B cell (primary cell): ENCODE results near the gene SHB. TPM values are rescaled to one million over a fixed set of nuclear protein-coding genes. Genes with fewer than 3 reads are reported as not detected.

ENCODE experiments used
- ATAC-seq: fragments of 200-7000 bp; cut with Tn5 transposase; one replicate; pipeline ENCODE4 v1.10.0; 2021; ENCODE audit warnings: low read depth, mild to moderate bottlenecking, moderate number of reproducible peaks, moderate library complexity
- CTCF ChIA-PET: fragments of 350-600 bp; sonication (Branson Sonifier 250); formaldehyde crosslinking; loops from one replicate; lab custom pipeline; 2021; ENCODE audit warnings: antibody characterized with exemption, inconsistent platforms; lab: Charles Lee
- POLR2A ChIA-PET: fragments of 350-600 bp; sonication (Branson Sonifier 250); formaldehyde crosslinking; loops from one replicate; lab custom pipeline; 2021; ENCODE audit warnings: antibody characterized with exemption; lab: Charles Lee
- DNase-seq: peaks from one replicate; pipeline ENCODE4 v3.0.0; 2013
- H2AFZ ChIP-seq: 2 replicates; pipeline ENCODE4 v1.6.1; 2012; ENCODE audit warnings: mild to moderate bottlenecking, low read depth, low read length; ENCODE audit not compliant: insufficient read depth, poor library complexity, severe bottlenecking
- H3K27ac ChIP-seq, 2 donors: 1 replicate in 1 of 2; 2 replicates in 1 of 2; pipeline ENCODE4 v1.5.1; 2012 to 2013; ENCODE audit warnings: low read length in 2 of 2, mild to moderate bottlenecking in 2 of 2, moderate library complexity in 1 of 2
- H3K27me3 ChIP-seq, 4 experiments: fragments of 200-600 bp in 1 of 4; sonication (generic) in 1 of 4; replicated peaks in 1 of 4; 1 replicate in 2 of 4; 2 replicates in 2 of 4; pipeline versions ENCODE4 v1.6.1 to v1.7.0; 2013 to 2016; ENCODE audit warnings: low read length in 3 of 4, mild to moderate bottlenecking in 2 of 4, mixed read lengths in 1 of 4, moderate library complexity in 1 of 4; ENCODE audit not compliant: insufficient read depth in 4 of 4, control insufficient read depth in 3 of 4; ENCODE audit errors: control extremely low read depth in 1 of 4
- H3K36me3 ChIP-seq, 2 experiments: replicated peaks in 1 of 2; 1 replicate in 1 of 2; 2 replicates in 1 of 2; pipeline versions ENCODE4 v1.6.1 to v1.7.1; 2013; ENCODE audit warnings: low read length in 1 of 2; ENCODE audit not compliant: insufficient read depth in 2 of 2, control insufficient read depth in 1 of 2; ENCODE audit errors: control extremely low read depth in 1 of 2, extremely low read depth in 1 of 2
- H3K4me1 ChIP-seq, 2 donors: fragments of 200-600 bp in 1 of 2; sonication (generic) in 1 of 2; 1 replicate in 1 of 2; 2 replicates in 1 of 2; pipeline versions ENCODE4 v1.5.1 to v1.6.1; 2013 to 2017; ENCODE audit warnings: low read length in 2 of 2; ENCODE audit not compliant: control insufficient read depth in 2 of 2, insufficient read depth in 2 of 2
- H3K4me2 ChIP-seq: replicated peaks from 2 replicates; pipeline ENCODE3; 2012; ENCODE audit warnings: mild to moderate bottlenecking, low read depth, low read length; ENCODE audit not compliant: poor library complexity, severe bottlenecking
- H3K4me3 ChIP-seq, 5 experiments: fragments of 200-600 bp in 1 of 5; sonication (generic) in 1 of 5; 1 replicate in 3 of 5; 2 replicates in 2 of 5; pipeline versions ENCODE4 v1.5.1 to v1.7.0; 2011 to 2016; ENCODE audit warnings: low read length in 4 of 5, mild to moderate bottlenecking in 4 of 5, low read depth in 2 of 5, control low read depth in 1 of 5, moderate library complexity in 1 of 5; ENCODE audit not compliant: insufficient read depth in 1 of 5; ENCODE audit errors: control extremely low read depth in 1 of 5, extremely low read depth in 1 of 5
- H3K79me2 ChIP-seq: fragments of 200-600 bp; sonication (generic); one replicate; pipeline ENCODE4 v1.6.0; 2016; ENCODE audit warnings: low read length; ENCODE audit not compliant: control insufficient read depth, insufficient read depth
- H3K9ac ChIP-seq: fragments of 200-600 bp; sonication (generic); 2 replicates; pipeline ENCODE4 v1.6.1; 2017; ENCODE audit warnings: mild to moderate bottlenecking, low read length, moderate library complexity
- H3K9me3 ChIP-seq, 3 donors: one replicate each; pipeline versions ENCODE4 v1.6.1 to v1.7.1; 2013; ENCODE audit warnings: low read length in 2 of 3; ENCODE audit not compliant: control insufficient read depth in 2 of 3, insufficient read depth in 1 of 3; ENCODE audit errors: control extremely low read depth in 1 of 3
- H4K20me1 ChIP-seq: 2 replicates; pipeline ENCODE4 v1.6.0; 2012; ENCODE audit warnings: mild to moderate bottlenecking, low read length; ENCODE audit not compliant: insufficient read depth, control insufficient read depth, poor library complexity, severe bottlenecking
- H3K27ac Mint-ChIP-seq: one replicate; pipeline ENCODE4 v1.8.0; 2021; ENCODE audit warnings: mixed read lengths
- H3K27me3 Mint-ChIP-seq: one replicate; pipeline ENCODE4 v1.8.0; 2021; ENCODE audit warnings: mixed read lengths
- H3K4me1 Mint-ChIP-seq: one replicate; pipeline ENCODE4 v1.8.0; 2021; ENCODE audit warnings: mixed read lengths
- H3K4me3 Mint-ChIP-seq: one replicate; pipeline ENCODE4 v1.8.0; 2021; ENCODE audit warnings: mixed read lengths
- H3K9me3 Mint-ChIP-seq: one replicate; pipeline ENCODE4 v1.8.0; 2022; ENCODE audit warnings: mixed read lengths; ENCODE audit not compliant: insufficient read depth
- EZH2 ChIP-seq: IDR thresholded peaks from 2 replicates; pipeline ENCODE4 v1.6.1; 2012; ENCODE audit warnings: borderline replicate concordance, low read depth, mild to moderate bottlenecking, moderate library complexity, low read length; ENCODE audit not compliant: insufficient read depth, poor library complexity, severe bottlenecking
- WGBS: methylation state at CpG from one replicate; pipeline ENCODE4 v1.1.5; 2013; ENCODE audit warnings: missing lambda C conversion rate; ENCODE audit not compliant: insufficient coverage; 5-methylcytosine and 5-hydroxymethylcytosine counted together
- intact Hi-C: fragments of 100-400 bp; cut with micrococcal nuclease; formaldehyde crosslinking; loops from one replicate; pipeline ENCODE4 v1.10.0; 2022
- polyA plus RNA-seq: library from polyadenylated mRNA; depleted of rRNA; stranded (reverse); fragments of >200 nt; gene quantifications from 2 replicates; pipeline ENCODE4 v1.2.3, GENCODE V29; 2012
- total RNA-seq, 2 donors: library from RNA; stranded (reverse); fragments of 120-200 nt in 1 of 2; gene quantifications; 1 replicate in 1 of 2; 2 replicates in 1 of 2; pipeline versions ENCODE4 v1.2.3 to v1.2.4, GENCODE V29; 2013 to 2022
- TF ChIP-seq, protein P1 (sequence below): fragments of 200-600 bp; IDR thresholded peaks from one replicate; pipeline ENCODE4 v1.8.0; 2022; ENCODE audit warnings: antibody characterized with exemption, mild to moderate bottlenecking

Gene SHB
- total and polyA plus RNA-seq, 2 donors (not counting 1 experiment from before 2014, with no cell fraction given), result 0.06 to 1.9 TPM

DNA sequence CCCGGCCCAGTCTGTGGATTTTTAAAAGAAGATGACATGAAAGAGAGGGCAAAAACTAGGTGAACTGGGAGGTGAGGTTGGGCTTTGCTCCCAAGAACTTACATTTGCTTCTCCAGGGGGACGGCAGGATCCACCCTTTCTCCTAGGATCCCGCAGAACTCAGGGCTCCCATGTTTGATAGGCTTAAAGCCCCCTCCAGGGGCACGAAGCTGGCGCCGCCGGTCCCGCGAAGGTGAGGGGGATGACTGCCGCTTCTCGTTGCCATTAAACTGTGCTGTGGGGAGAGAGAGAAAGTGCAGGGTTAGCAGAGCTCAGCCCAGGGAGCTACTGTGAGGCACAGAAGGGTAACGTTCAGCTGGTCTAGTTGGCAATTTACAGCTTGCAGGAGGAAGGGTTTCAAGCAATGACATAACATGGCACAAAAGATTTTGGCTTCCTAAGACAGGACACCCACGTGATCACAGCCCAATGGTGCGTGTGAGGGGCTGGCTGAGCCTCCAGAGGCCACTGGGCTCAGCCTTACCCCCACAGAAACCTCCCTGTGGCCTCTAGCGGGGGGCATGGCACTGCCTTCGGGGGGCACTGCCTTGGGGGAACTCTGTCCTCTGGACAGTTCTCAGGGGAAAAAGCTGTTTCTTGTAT lies 113.1 kb downstream of the SHB start:
- intact Hi-C loops, result no loop called here
- Mint-ChIP-seq H3K4me3 (no peak overlapping the region), H3K27ac (no peak overlapping the region), H3K27me3 (peaks cover 5% of the 10 kb centered on the region), H3K9me3 (no peaks in the 10 kb centered on the region), H3K4me1 (peaks cover 11% of the 10 kb centered on the region)
- no peak for ATAC-seq
- Histone ChIP-seq H3K4me2 (no peak overlapping the region), H3K27me3 (no peaks in the 10 kb centered on the region), H3K4me3 (no peak overlapping the region), H2AFZ (no peak overlapping the region), H3K79me2 (no peaks in the 10 kb centered on the region), H3K27ac (no peak overlapping the region), H3K4me1 (no peaks in the 10 kb centered on the region), H3K36me3 (no peaks in the 10 kb centered on the region), H4K20me1 (no peaks in the 10 kb centered on the region), H3K9ac (no peak overlapping the region), H3K9me3 (peaks cover 0 to 4% (median 0%) of the 10 kb centered on the region in 3 donors)
- ChIA-PET POLR2A (no interaction called here), CTCF (no interaction called here)
- no peak for TF ChIP-seq EZH2
- TF ChIP-seq, protein P1, sequence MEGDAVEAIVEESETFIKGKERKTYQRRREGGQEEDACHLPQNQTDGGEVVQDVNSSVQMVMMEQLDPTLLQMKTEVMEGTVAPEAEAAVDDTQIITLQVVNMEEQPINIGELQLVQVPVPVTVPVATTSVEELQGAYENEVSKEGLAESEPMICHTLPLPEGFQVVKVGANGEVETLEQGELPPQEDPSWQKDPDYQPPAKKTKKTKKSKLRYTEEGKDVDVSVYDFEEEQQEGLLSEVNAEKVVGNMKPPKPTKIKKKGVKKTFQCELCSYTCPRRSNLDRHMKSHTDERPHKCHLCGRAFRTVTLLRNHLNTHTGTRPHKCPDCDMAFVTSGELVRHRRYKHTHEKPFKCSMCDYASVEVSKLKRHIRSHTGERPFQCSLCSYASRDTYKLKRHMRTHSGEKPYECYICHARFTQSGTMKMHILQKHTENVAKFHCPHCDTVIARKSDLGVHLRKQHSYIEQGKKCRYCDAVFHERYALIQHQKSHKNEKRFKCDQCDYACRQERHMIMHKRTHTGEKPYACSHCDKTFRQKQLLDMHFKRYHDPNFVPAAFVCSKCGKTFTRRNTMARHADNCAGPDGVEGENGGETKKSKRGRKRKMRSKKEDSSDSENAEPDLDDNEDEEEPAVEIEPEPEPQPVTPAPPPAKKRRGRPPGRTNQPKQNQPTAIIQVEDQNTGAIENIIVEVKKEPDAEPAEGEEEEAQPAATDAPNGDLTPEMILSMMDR, result no peak
- 95% methylated on average over 14 of the region's 16 CpGs for WGBS
- no peak for DNase-seq

DNA sequence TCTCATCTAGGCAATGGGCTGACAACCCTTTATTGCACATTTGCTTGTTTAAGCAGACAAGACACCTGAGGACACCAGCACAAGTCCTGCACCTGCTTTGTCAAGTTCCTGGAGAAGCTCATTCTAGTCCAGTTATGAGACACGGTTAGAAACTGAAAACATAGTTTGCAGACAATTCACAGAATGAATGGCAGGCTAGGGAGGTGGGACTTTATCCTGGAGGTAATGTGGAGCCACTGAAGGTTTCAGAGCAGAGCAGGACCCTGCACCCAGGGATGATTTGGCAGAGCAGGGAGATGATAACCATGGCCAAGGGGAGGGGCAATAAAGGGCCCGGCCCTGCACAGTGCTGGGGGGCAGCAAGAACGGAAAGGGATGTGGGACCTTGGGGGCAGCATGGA lies 114.4 kb downstream of the SHB start:
- ChIA-PET CTCF (no interaction called here), POLR2A (no interaction called here)
- Histone ChIP-seq H3K4me1 (no peaks in the 10 kb centered on the region), H2AFZ (no peak overlapping the region), H3K36me3 (no peaks in the 10 kb centered on the region), H3K27me3 (no peaks in the 10 kb centered on the region), H4K20me1 (no peaks in the 10 kb centered on the region), H3K9ac (no peak overlapping the region), H3K4me2 (no peak overlapping the region), H3K4me3 (no peak overlapping the region), H3K79me2 (no peaks in the 10 kb centered on the region), H3K9me3 (peaks cover 0 to 4% (median 0%) of the 10 kb centered on the region in 3 donors), H3K27ac (no peak overlapping the region)
- Mint-ChIP-seq H3K9me3 (no peaks in the 10 kb centered on the region), H3K4me1 (peaks cover 11% of the 10 kb centered on the region), H3K27me3 (peaks cover 5% of the 10 kb centered on the region), H3K4me3 (no peak overlapping the region), H3K27ac (no peak overlapping the region)
- intact Hi-C loops, result no loop called here
- no peak for DNase-seq
- ATAC-seq, result no peak
- TF ChIP-seq EZH2, result no peak
- TF ChIP-seq, protein P1, result no peak
- WGBS, result 58% methylated on average over 3 of the region's 3 CpGs
